SK-N-SH (cell line): Measurements from ENCODE around the gene NTSR2.

Experiments used
- CTCF ChIP-seq: fragments of 200-600 bp; sonication (generic); IDR thresholded peaks from 2 replicates; pipeline ENCODE4 v1.6.1; 2017; ENCODE audit warnings: antibody characterized with exemption, mild to moderate bottlenecking, moderate library complexity
- EP300 ChIP-seq, 2 experiments: IDR thresholded peaks; 2 replicates each; pipeline versions ENCODE4 v1.4.0 to v1.6.1; 2012; ENCODE audit warnings: borderline replicate concordance in 1 of 2, low read depth in 1 of 2, low read length in 1 of 2
- EZH2phosphoT487 ChIP-seq: fragments of 200-600 bp; sonication (generic); IDR thresholded peaks from 2 replicates; pipeline ENCODE4 v1.6.1; 2017; ENCODE audit warnings: low read depth, mixed run types, mild to moderate bottlenecking, antibody characterized with exemption, moderate library complexity, borderline replicate concordance
- PBX3 ChIP-seq: IDR thresholded peaks from 2 replicates; pipeline ENCODE4; 2012
- POLR2AphosphoS5 ChIP-seq: IDR thresholded peaks from 2 replicates; pipeline ENCODE4 v1.6.1; 2012; ENCODE audit warnings: low read depth, low read length
- RXRA ChIP-seq: IDR thresholded peaks from 2 replicates; pipeline ENCODE4 v1.4.0; 2012; ENCODE audit warnings: low read depth, mild to moderate bottlenecking, borderline replicate concordance
- TAF1 ChIP-seq: IDR thresholded peaks from 2 replicates; pipeline ENCODE4 v1.6.1; 2012; ENCODE audit warnings: low read depth, mild to moderate bottlenecking, low read length, moderate library complexity, borderline replicate concordance
- YY1 ChIP-seq: IDR thresholded peaks from 2 replicates; pipeline ENCODE4 v1.4.0; 2012; ENCODE audit warnings: low read depth, mild to moderate bottlenecking
- TF ChIP-seq, protein P1 (sequence below): IDR thresholded peaks from 2 replicates; pipeline ENCODE4 v1.4.0; 2012; ENCODE audit warnings: low read depth, borderline replicate concordance
- TF ChIP-seq, protein P2 (sequence below): IDR thresholded peaks from 2 replicates; pipeline ENCODE4 v1.6.1; 2012; ENCODE audit warnings: mild to moderate bottlenecking, low read depth, low read length, moderate library complexity

DNA sequence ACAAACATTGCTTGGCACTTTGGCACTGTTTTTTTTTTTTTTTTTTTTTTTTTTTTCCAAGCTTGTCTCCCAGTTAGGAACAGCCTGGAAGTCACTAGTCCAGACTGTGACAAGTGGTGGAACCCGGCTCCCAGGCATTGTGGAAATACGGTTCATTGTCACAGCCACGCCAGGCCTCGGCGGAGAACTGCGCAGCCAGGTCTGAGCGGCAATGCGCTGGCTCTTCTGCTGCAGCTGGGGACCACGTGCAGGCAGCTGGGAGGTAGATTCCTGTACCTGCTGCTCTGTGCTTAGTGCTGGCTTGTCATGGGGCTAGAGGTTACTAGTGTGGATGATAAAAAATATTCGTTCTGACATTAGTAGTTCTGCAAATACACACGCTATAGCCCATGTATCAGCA is 5.0 kb downstream of the NTSR2 start:
- TF ChIP-seq CTCF: no peak
- no peak for TF ChIP-seq EP300 (IDR thresholded peaks at IDR 0.05; ENCODE audit: borderline replicate concordance in 1 of 2, low read depth in 1 of 2, low read length in 1 of 2)
- TF ChIP-seq, protein P1, sequence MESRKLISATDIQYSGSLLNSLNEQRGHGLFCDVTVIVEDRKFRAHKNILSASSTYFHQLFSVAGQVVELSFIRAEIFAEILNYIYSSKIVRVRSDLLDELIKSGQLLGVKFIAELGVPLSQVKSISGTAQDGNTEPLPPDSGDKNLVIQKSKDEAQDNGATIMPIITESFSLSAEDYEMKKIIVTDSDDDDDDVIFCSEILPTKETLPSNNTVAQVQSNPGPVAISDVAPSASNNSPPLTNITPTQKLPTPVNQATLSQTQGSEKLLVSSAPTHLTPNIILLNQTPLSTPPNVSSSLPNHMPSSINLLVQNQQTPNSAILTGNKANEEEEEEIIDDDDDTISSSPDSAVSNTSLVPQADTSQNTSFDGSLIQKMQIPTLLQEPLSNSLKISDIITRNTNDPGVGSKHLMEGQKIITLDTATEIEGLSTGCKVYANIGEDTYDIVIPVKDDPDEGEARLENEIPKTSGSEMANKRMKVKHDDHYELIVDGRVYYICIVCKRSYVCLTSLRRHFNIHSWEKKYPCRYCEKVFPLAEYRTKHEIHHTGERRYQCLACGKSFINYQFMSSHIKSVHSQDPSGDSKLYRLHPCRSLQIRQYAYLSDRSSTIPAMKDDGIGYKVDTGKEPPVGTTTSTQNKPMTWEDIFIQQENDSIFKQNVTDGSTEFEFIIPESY: no peak
- TF ChIP-seq TAF1: no peak
- TF ChIP-seq RXRA: no peak
- TF ChIP-seq POLR2AphosphoS5: no peak
- TF ChIP-seq, protein P2, sequence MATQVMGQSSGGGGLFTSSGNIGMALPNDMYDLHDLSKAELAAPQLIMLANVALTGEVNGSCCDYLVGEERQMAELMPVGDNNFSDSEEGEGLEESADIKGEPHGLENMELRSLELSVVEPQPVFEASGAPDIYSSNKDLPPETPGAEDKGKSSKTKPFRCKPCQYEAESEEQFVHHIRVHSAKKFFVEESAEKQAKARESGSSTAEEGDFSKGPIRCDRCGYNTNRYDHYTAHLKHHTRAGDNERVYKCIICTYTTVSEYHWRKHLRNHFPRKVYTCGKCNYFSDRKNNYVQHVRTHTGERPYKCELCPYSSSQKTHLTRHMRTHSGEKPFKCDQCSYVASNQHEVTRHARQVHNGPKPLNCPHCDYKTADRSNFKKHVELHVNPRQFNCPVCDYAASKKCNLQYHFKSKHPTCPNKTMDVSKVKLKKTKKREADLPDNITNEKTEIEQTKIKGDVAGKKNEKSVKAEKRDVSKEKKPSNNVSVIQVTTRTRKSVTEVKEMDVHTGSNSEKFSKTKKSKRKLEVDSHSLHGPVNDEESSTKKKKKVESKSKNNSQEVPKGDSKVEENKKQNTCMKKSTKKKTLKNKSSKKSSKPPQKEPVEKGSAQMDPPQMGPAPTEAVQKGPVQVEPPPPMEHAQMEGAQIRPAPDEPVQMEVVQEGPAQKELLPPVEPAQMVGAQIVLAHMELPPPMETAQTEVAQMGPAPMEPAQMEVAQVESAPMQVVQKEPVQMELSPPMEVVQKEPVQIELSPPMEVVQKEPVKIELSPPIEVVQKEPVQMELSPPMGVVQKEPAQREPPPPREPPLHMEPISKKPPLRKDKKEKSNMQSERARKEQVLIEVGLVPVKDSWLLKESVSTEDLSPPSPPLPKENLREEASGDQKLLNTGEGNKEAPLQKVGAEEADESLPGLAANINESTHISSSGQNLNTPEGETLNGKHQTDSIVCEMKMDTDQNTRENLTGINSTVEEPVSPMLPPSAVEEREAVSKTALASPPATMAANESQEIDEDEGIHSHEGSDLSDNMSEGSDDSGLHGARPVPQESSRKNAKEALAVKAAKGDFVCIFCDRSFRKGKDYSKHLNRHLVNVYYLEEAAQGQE: no peak
- no peak for TF ChIP-seq YY1
- no peak for TF ChIP-seq PBX3
- no peak for TF ChIP-seq EZH2phosphoT487
